Smooth muscle cell (in vitro differentiated cells): ENCODE results near the gene PRUNE2. TPM values are rescaled to one million over a fixed set of nuclear protein-coding genes. Genes with fewer than 3 reads are reported as not detected.

Source experiments
- DNase-seq: peaks from one replicate; lab custom pipeline; 2025; ENCODE audit not compliant: unreplicated experiment; lab: John Stamatoyannopoulos, UW
- H2AFZ ChIP-seq: fragments of 200-600 bp; sonication (generic); 2 replicates; pipeline ENCODE4 v1.6.0; 2016; ENCODE audit warnings: antibody characterized with exemption, low read depth, mild to moderate bottlenecking
- H3F3A ChIP-seq: fragments of 200-600 bp; sonication (generic); 2 replicates; pipeline ENCODE4 v1.6.0; 2017; ENCODE audit warnings: antibody characterized with exemption, low read depth
- H3K27ac ChIP-seq: fragments of 200-600 bp; sonication (generic); 2 replicates; pipeline ENCODE4 v1.5.1; 2016; ENCODE audit warnings: low read depth, mild to moderate bottlenecking
- H3K27me3 ChIP-seq: fragments of 200-600 bp; sonication (generic); 2 replicates; pipeline ENCODE4 v1.6.1; 2016; ENCODE audit warnings: low read depth, mild to moderate bottlenecking
- H3K36me3 ChIP-seq: fragments of 200-600 bp; sonication (generic); 2 replicates; pipeline ENCODE4 v1.5.1; 2016; ENCODE audit warnings: low read depth
- H3K4me1 ChIP-seq: fragments of 200-600 bp; sonication (generic); 2 replicates; pipeline ENCODE4 v1.5.1; 2016; ENCODE audit warnings: low read depth
- H3K4me2 ChIP-seq: fragments of 200-600 bp; sonication (generic); 2 replicates; pipeline ENCODE4 v1.6.0; 2016; ENCODE audit warnings: mild to moderate bottlenecking
- H3K4me3 ChIP-seq: fragments of 200-600 bp; sonication (generic); 2 replicates; pipeline ENCODE4 v1.5.1; 2016; ENCODE audit warnings: mild to moderate bottlenecking
- H3K79me2 ChIP-seq: fragments of 200-600 bp; sonication (generic); 2 replicates; pipeline ENCODE4 v1.6.0; 2016; ENCODE audit warnings: low read depth, mild to moderate bottlenecking
- H3K9ac ChIP-seq: fragments of 200-600 bp; sonication (generic); 2 replicates; pipeline ENCODE4 v1.6.0; 2016; ENCODE audit warnings: low read depth
- H3K9me3 ChIP-seq: fragments of 200-600 bp; sonication (generic); replicated peaks from 2 replicates; pipeline ENCODE4 v1.5.1; 2016; ENCODE audit warnings: low read depth
- H4K20me1 ChIP-seq: fragments of 200-600 bp; sonication (generic); 2 replicates; pipeline ENCODE4 v1.6.0; 2016; ENCODE audit warnings: low read depth
- CTCF ChIP-seq: fragments of 200-600 bp; sonication (generic); IDR thresholded peaks from 2 replicates; pipeline ENCODE4 v1.5.1; 2017; ENCODE audit warnings: borderline replicate concordance, mild to moderate bottlenecking, antibody characterized with exemption; ENCODE audit not compliant: insufficient read depth, poor library complexity, severe bottlenecking
- WGBS: methylation state at CpG from one replicate; pipeline ENCODE4 v1.1.7; 2016; ENCODE audit warnings: low lambda C conversion rate; 5-methylcytosine and 5-hydroxymethylcytosine counted together
- polyA plus RNA-seq: library from polyadenylated mRNA; unstranded; fragments of >200 nt; fragmentation: Nextera tagmentation; extraction: Ambion mirVana; gene quantifications from 2 replicates; pipeline ENCODE4 v1.2.1, GENCODE V29; 2016
- total RNA-seq: library from RNA; depleted of rRNA; stranded (reverse); fragments of >200 nt; gene quantifications from 2 replicates; pipeline ENCODE4 v1.2.3, GENCODE V29; 2014

Gene PRUNE2
- total and polyA plus RNA-seq, 2 experiments from 2014 or later = 0.79 to 1.9 TPM

- no peaks in the 10 kb centered on the region for H3F3A ChIP-seq
- no peak for DNase-seq
- no peak overlapping the region for H3K27ac ChIP-seq
- H3K27me3 ChIP-seq = peaks cover 9% of the 10 kb centered on the region
- no peak overlapping the region for H2AFZ ChIP-seq
- H3K9me3 ChIP-seq = no peaks in the 10 kb centered on the region
- H3K4me2 ChIP-seq = no peak overlapping the region
- no peaks in the 10 kb centered on the region for H3K36me3 ChIP-seq
- no peak for TF ChIP-seq CTCF
- H3K4me1 ChIP-seq = no peaks in the 10 kb centered on the region
- no peaks in the 10 kb centered on the region for H3K79me2 ChIP-seq
- no peak overlapping the region for H3K9ac ChIP-seq
- no peak overlapping the region for H3K4me3 ChIP-seq
- WGBS = 94% methylated on average over 3 of the region's 3 CpGs
- H4K20me1 ChIP-seq = no peaks in the 10 kb centered on the region
Observed at GRCh38 chr9:76756941-76757673, 148.8 kb downstream of the PRUNE2 start.

- no peaks in the 10 kb centered on the region for H3K36me3 ChIP-seq
- 57% methylated on average over 6 of the region's 6 CpGs for WGBS
- H3K79me2 ChIP-seq = no peaks in the 10 kb centered on the region
- no peak for DNase-seq
- no peaks in the 10 kb centered on the region for H3K4me1 ChIP-seq
- H2AFZ ChIP-seq = no peak overlapping the region
- H3K27me3 ChIP-seq = peaks cover 9% of the 10 kb centered on the region
- no peak overlapping the region for H3K4me2 ChIP-seq
- H3K27ac ChIP-seq = no peak overlapping the region
- H3K9ac ChIP-seq = no peak overlapping the region
- H4K20me1 ChIP-seq = no peaks in the 10 kb centered on the region
- no peak for TF ChIP-seq CTCF
- H3F3A ChIP-seq = no peaks in the 10 kb centered on the region
- H3K4me3 ChIP-seq = no peak overlapping the region
- H3K9me3 ChIP-seq = no peaks in the 10 kb centered on the region
Observed at GRCh38 chr9:76756268-76756640, 149.7 kb downstream of the PRUNE2 start.

- no peak for TF ChIP-seq CTCF
Observed at GRCh38 chr9:76751001-76751400, 154.9 kb downstream of the PRUNE2 start.

GRCh38 chr9:76744336-76744735 is 161.6 kb downstream of the PRUNE2 start:
- no peak overlapping the region for H3K9ac ChIP-seq
- H2AFZ ChIP-seq = no peak overlapping the region
- H3K79me2 ChIP-seq = no peaks in the 10 kb centered on the region
- no peaks in the 10 kb centered on the region for H4K20me1 ChIP-seq
- DNase-seq = no peak
- no peaks in the 10 kb centered on the region for H3K9me3 ChIP-seq
- no peak overlapping the region for H3K4me2 ChIP-seq
- no peaks in the 10 kb centered on the region for H3K36me3 ChIP-seq
- no peaks in the 10 kb centered on the region for H3F3A ChIP-seq
- H3K27me3 ChIP-seq = no peaks in the 10 kb centered on the region
- 82% methylated on average over 3 of the region's 3 CpGs for WGBS
- no peaks in the 10 kb centered on the region for H3K4me1 ChIP-seq
- H3K27ac ChIP-seq = no peak overlapping the region
- no peak for TF ChIP-seq CTCF
- no peak overlapping the region for H3K4me3 ChIP-seq

More at GRCh38 chr9:76751001-76751400, 154.9 kb downstream of the PRUNE2 start:
- Histone ChIP-seq H3K27ac (no peak overlapping the region), H3K79me2 (no peaks in the 10 kb centered on the region), H3K4me3 (no peak overlapping the region), H3K4me2 (no peak overlapping the region), H3F3A (no peaks in the 10 kb centered on the region), H3K36me3 (no peaks in the 10 kb centered on the region), H3K27me3 (no peaks in the 10 kb centered on the region), H2AFZ (no peak overlapping the region), H4K20me1 (no peaks in the 10 kb centered on the region), H3K9me3 (no peaks in the 10 kb centered on the region), H3K4me1 (no peaks in the 10 kb centered on the region), H3K9ac (no peak overlapping the region)
- DNase-seq = no peak
- 92% methylated on average over 3 of the region's 3 CpGs for WGBS
